NCI-H2196 (cell line): ENCODE data around the gene RPIA.
"Not testable (repeated sequence)": the region's sequence is repeated elsewhere in the genome, so short reads cannot be mapped to it uniquely, and the experiment has no call there.

Experiments used
- DNase-seq: peaks from one replicate; lab custom pipeline; 2025; ENCODE audit not compliant: unreplicated experiment; lab: John Stamatoyannopoulos, UW

RPIA gene

DNA sequence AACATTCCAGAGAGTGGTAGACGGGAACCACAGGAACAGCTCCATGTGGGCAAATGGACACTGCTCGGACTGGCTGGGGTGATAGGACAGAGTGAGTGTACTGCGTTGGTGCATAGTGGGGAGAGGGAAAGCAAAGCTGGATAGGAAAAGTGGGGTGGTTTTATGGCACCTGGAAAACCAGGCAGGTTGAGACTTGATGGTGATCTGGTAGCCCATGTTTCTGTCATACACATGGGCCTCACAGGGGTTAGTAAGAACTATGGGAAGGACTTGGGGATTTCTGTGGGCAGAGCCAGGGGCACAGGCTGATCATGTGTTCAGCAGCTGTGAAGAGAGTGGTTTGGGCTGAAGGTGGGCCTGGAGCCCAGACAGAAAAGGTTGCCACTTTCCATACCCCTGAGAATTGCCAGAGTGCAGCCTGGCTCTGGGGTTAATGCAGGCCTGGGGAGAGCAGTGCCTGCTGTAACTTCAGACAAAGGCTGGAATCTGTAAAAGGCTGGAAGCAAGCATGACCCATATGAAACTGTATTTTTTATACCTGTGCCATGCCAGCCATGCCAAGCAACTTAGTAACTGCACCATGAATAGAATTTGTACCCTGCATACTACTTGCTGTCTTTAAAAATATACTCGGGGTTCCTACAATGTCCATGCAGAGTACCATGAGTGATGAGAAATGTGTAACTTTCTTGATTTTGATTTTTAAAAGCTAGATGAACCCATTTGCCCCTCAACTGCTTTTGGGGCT, 41.9 kb downstream of the RPIA start:
- DNase-seq: no peak

DNA sequence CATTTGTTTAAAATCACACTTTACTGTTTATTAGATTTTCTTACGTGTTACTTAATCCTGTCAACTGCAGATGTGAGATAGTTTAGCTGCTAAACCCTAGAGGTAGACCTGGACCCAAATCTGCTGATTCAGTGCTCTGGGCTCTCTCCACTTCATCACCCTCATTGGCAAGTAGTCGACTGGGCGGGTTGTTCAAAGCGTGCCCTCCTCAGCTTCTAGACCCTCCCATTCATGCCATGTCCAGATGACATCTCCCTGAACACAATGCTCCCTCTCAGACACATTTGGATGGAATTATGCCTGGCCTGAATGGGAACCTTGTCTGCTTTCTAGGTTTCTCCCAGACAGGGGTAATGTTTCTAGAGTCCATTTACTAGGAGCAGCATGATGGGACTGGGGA, 43.7 kb downstream of the RPIA start:
- no peak for DNase-seq

DNA sequence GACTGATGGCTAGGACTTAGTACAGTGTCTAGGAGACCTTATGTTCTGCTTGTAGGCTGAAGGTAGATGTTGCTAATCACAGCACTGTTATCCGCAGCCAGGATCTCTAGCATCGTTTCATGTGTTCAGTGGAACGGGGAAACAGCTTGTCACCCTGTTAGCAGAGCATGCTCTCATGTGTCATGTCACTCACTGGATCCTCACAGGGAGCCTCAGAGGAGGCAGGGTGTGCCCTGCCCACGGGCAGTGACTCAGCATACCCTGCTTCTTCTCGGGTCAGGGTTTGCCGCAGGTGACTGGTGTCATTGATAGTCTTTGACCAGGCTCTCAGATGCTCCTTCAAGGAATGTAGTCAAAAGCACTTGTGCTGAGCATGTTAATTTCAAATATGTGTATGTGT, 44.4 kb downstream of the RPIA start:
- no peak for DNase-seq

DNA sequence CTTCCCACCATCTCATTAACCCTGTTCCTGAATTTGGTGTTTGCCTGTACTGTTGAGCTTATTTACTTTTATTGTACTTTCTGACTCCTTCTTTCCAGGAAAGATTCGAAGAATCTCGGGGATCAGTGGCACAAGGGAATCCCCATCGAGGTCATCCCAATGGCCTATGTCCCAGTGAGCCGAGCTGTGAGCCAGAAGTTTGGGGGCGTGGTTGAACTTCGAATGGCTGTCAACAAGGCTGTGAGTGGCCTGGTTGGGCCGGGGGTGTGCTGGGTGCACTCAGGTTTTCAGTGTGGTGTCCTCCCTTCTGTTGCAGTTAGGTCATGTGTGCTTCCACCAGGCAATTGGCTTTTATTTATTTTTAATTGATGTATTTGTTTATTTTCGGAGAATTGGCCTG, 45.0 kb downstream of the RPIA start:
- DNase-seq: no peak

DNA sequence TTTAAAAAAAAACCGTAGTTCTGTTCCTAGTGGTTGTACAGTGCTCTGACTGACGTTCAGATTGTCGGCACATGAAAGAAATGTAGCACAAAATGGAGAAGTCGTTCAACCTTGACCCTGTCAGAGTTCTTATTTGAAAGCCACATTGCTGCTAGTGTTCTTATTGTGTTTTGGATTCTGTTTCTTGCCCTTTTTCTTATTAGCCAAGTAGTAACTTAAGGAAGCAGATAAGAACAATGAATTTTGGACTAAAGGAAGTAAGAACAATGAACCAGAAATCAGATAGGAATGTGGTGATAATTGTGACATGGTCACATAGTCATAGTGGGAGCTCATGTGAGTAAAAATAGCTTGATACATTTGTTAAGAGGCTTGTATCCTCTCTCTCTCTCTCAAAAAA, 45.9 kb downstream of the RPIA start:
- no peak for DNase-seq

DNA sequence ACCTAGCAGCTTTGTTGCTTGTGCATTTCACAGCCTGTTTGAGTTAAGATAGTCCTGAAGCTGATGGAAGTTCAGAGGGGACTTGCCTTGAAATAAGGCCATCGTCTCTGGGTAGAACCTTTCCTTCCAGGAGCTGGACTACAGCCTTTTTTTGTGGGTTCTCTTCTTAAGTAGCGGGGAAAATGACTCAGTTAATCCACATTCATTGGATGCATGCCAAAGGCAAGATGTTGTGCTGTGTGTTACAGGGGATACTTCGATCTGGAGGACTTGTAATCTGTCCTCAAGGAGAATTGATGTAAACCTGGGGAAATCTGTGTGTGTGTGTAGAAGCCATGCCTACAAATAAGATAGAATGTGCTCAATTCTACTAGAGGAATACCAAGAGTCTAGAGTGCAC, 46.8 kb downstream of the RPIA start:
- DNase-seq: no peak

DNA sequence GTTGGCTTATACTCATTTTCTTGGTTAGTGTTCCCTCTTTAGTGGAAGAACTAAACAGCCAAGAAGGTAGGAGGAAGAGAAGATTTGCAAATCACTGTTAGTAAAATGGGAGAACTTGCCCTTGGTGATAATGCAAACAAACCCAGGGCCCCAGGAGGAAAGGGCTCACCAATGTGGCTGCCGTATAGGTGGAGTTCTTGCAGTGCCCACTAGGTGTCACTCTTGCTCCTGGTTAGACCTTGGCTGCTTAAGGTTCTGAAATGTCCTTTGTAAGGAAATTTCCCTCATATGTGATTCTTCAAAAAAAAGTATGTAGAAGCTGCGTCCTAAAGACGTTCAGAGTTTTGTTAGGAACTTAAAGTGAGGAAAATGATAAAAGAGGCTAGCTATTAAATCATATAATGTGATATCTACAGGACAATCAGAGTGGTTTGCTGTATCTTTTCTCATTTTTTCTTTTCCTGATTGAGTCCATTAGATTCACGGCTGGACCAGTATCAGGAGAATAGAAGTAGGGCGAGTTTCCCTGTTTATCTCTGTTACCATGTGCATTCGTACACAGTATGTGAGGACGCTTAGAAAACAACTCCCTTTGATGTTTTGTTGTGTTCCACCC, 48.6 kb downstream of the RPIA start:
- DNase-seq: peak; percentile 38

DNA sequence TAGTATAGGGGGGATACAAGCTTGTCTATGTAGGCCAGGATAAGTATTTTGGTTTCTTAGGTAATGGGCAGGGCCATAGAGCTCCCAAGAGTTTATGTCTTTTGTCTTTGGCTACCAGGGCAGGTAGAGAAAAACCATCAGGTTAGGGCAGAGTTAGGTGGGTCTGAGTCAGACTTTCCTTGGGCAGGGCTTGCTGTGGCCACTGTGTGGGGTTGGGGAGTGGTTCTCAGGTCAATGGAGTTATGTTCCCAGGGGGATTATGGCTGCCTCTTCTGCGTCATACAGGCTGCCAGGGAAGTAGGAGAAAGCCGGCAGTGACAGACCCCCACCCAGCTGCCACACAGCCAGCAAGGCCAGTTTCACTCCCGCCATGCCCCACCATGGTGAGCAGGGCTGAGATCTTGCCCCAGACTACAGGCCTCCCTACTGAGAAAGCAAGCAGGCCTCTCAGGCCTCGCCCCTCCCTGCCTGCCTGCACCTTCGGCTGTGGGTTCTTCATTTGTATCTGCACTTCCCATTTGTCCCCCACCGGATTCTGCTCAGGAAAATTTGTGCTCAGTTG, 55.5 kb downstream of the RPIA start:
- DNase-seq: no peak

DNA sequence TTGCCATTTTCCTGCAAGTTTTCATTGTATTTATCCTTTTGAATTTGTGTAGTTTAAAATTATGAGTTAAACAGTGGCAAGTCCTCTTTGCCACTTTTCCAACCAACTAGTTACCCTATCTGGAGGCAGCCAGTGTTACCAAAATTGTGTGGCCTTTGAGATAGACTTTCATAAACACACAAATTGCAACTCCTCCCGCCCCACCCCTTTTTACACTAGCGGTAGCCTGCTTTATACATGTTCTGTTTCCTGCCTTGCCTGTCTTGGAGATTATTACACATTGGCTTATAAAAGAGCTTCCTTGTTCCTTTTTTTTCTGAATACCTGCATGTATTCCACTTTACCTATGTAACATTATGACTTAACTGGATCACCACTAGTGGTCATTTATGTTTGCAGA, 56.5 kb downstream of the RPIA start:
- DNase-seq: no peak

DNA sequence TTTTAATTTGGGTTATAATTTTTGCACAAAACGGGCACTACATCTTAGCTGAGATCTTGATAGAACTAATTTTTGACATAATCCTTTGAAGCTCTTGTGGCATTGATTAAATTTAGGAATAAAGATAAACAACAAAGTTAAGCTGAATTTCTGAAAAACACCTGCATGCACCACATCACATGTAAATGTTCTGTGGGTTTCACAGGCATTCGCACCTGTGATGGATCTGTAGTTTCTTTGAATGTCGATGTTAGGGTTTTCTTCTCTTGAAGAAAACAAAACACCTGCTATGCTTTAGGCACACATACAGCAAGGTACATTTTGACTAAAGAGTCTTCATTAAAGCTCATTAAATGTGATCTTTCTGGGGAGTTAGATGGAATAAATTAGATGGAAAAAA, 60.3 kb downstream of the RPIA start:
- no peak for DNase-seq

DNA sequence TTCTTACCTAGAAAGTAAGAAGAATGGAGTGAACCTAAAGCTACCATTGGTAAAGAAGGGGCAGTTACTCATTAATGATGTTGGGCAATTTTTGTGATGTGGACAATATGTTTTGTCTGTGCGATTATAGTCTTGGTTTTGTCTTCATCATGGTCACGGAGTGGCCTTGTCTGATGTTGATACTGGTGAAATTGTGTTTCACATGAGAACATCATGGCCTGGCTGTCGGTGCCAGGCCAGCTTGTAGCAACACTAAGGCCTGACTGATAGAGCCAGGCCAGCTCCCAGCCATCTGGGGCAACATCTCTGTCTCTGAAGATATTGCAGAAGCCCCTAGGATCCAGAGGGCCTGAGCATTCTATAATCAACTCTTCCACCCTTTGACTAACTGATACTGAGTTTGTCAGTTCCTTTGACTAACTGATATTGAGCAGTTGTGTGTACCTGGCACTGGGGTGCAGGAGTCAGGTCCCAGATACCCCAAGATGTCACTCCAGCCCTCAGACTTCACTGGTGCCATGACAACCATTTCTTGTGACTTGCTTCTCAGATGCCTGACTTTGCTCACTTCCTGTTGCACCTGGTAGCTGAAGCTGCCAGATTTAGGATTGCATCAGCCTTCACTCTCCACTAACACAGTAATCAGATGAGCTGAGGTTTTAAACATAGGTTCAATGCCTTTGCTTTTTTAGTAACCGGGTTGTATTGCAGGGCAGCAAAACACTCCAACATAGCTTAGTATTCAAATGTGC, 62.5 kb downstream of the RPIA start:
- no peak for DNase-seq

DNA sequence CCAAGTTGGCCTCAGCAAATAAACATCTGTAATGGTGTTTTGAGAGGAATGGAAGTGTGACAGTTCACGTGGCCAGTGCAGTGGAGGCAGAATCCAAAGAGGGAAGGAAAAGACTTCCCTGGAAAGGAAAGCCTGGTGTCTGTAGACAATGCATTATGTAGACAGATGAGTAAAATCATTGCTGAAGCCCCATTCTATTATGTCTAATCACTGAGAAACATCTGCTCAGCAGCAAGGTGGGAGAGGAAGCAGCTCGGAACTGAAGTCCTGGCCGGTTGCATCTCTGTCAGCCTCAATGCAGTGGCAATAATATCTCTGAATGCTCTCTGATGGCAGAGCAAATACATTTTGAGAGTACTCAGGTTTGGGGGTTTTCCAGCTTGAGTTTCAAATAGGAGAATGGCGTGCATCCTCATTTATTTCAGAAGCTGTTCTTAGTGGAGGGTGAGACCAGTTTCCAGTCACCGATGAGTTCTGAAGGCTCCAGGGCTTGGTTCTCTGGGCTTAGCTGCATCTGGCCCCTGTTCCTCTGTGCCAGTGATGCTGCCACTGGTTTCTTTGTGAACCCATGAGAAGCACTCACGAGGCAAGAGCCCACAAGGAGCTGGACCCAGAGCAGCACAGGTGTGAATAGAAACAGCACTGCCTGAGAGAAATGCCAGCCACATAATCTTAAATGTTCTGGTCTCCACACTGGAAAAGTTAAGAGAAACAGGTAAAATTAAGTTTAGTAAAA, 63.3 kb downstream of the RPIA start:
- no peak for DNase-seq

DNA sequence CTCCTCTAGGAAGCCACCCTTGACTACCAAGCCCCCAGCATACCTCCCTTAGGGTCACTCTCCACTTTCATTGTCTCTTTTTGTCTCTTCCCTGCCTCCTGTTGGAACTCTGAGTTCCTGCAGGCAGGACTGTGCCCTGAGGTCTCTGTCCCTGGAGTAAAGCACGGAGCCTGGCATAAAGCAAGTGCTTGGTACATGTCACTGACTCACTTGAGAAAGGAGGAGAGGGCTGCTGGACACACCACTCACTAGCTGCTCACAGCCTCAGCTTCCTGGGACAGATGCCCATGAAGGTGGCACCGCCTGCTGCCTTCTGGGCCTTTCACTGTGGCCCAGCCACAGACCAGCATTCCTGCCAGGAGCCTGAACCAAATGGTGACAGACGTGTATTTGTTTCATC, 64.4 kb downstream of the RPIA start:
- DNase-seq: no peak

DNA sequence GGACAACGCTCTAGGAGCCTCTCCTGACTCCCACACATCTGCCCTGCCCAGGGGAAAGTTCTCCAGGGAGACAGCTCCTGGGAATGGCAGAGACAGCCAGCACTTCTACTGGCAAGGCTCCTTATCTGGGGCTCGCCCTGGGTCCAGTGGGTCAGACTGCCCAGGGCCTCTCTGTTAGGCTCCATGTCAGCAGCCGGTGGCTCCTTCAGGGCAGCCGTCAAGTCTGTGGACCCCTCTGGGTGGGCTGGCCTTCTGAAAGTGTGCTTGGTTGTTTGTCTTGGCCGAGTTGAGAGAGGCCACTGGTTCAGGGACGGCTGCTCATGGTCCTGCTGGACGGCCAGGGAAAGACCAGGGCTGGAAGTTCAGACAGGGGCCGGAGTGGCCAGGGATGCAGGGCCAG, 65.6 kb downstream of the RPIA start:
- no peak for DNase-seq

DNA sequence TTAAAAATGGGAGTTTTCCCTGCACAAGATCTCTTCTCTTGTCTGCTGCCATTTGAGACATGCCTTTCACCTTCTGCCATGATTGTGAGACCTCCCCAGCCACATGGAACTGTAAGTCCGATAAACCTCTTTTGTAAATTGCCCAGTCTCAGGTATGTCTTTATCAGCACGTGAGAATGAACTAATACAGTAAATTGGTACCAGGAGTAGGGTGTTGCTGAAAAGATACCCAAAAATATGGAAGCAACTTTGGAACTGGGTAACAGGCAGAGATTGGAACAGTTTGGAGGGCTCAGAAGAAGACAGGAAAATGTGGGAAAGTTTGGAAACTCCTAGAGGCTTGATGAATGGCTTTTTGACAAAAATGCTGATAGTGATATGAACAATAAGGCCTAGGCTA, 67.2 kb downstream of the RPIA start:
- not testable (repeated sequence) for DNase-seq

DNA sequence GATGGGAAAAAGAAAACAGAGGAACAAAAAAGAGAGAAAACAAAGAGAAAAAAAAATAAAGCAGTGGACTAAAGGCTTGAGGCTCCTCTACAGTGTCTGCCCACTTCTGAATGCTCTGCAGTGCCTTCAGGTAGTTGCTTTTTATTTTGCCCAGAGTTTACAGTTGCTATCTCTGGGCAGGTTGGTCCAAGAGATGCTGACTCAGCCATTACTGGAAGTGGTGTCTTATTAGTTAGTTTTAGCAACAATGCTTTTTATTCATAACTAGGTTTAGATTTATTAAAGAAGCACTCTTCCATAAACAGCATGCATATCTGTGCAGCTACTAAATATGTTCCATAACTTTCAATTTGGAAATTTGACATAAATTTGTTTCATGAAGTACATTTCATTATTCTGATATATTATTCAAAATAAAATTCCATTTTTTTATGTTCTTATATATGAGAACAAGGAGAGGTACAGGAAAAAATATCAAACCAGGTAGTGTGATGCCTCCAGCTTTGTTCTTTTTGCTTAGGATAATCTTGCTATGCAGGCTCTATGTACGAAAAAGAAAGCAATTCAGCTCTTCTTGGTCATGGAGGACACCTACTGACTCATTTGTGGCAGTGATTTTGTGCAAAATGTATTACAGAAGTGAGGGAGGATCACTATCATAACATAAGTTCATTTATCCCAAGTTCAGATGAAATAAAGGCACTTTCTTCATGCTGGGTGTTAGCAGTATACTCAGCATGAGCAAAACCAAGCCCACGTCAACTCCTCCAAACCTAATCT, 69.5 kb downstream of the RPIA start:
- DNase-seq: no peak

DNA sequence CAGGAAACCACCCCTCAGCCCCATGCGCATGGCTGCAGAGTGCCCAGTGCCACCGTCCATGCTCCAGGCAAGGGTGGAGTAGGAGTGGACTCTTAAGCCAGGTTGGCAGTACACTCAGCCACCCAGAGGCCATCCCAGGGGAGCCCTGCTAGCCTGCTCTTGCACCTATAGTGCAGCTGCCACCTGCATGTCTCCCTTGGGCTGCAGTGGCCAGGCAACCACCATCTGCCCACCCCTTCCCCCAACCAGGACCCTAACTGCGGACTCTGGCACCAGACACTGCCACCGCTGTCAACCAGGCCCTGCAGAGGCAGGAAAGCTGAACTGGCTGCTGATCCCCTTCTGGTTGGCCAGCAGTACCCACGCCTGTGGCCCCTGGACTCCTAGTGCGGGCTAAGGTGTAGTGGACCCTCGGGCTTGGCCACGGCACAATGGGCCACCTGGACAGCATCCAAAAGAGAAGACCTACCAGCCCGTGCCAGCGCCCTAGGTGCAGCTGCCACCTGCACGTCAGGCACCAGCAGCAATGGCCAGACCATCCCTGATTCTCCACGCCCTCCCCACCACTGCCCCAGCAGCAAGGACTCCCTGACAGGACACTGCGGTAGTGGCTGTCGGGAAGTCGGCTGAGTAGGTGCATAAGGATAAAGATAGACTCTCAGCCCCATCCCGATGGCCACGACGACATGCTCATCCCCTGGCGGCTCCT, 72.8 kb downstream of the RPIA start:
- DNase-seq: no peak

DNA sequence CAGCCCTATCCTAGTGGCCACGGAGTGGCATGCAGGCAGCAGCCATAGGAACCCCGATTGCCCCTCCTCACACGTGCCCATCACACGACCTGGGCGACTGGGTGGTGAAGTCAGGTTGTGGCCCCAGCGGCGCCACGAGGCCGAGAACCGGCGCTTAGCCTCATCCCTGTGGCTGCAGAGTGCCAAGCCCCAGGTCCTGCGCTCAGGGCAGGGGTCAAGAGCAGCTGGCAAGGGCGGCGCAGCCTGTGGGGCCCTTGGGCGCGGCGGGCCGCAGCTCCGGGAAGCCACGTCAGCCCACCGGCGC, 73.3 kb downstream of the RPIA start:
- DNase-seq: no peak

DNA sequence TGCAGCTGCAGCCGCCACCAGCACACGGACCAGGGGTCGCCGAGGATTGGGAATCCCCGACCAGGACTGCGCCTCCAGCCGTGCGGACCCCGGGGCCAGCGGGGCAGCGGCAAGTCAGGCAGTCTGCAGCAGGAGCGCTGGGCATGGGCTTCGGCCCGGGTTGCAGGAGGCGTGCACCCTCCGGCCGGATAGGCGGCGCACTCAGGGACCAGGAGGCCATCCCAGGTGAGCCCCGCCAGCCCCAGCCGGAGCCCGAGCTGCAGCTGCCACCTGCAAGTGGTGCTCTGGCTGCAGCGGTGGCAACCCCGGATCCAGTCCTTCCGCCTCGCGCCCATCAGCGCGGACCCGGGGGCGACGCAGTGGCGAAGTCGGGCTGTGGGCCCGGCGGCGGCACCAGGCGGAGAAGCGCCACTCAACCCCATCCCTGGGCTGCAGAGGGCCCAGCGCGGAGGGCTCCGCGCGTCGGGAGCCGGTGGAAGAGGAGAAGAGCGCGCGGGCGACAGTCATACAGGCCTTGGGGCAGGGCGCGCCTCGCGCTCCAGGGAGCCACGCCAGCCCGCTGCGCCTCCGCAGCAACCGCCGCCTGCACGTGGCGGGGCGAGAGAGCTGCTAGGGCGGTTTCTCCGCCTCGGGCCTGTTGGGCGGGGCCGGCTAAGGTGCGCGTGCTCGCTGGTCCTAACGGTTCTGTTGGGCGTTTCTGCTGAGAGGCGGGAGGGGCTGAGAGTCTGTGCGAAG, 73.8 kb downstream of the RPIA start:
- no peak for DNase-seq
